H1 (cell line): Measurements from ENCODE around the gene MTR. TPM values are rescaled to one million over a fixed set of nuclear protein-coding genes. Genes with fewer than 3 reads are reported as not detected.

Source experiments
- CTCF ChIA-PET: fragments of 300-600 bp; sonication (Branson Sonifier 250); formaldehyde crosslinking; loops from one replicate; lab custom pipeline; 2021; ENCODE audit not compliant: partially characterized antibody; lab: Charles Lee
- POLR2A ChIA-PET: fragments of 300-600 bp; sonication (Branson Sonifier 250); formaldehyde crosslinking; loops from one replicate; lab custom pipeline; 2021; ENCODE audit warnings: inconsistent platforms; ENCODE audit not compliant: partially characterized antibody; lab: Charles Lee
- DNase-seq, 2 experiments: peaks; one replicate each; pipeline versions ENCODE4 v3.0.0 to v3.0.0-alpha.2; 2010 to 2022; ENCODE audit warnings: low spot score in 2 of 2, low read depth in 1 of 2, mixed read lengths in 1 of 2
- FAIRE-seq: peaks from 2 replicates; lab custom pipeline; 2011; peaks lifted over from hg19 to GRCh38; lab: Jason Lieb, UNC
- H2AFZ ChIP-seq: 2 replicates; pipeline ENCODE4 v1.8.1; 2012; ENCODE audit warnings: low read length, inconsistent platforms
- H2AK5ac ChIP-seq: 2 replicates; pipeline ENCODE4 v1.6.1; 2013; ENCODE audit warnings: low read depth, low read length
- H2BK120ac ChIP-seq: replicated peaks from 2 replicates; pipeline ENCODE3; 2013; ENCODE audit warnings: low read depth, low read length, inconsistent platforms
- H2BK12ac ChIP-seq: 2 replicates; pipeline ENCODE4 v1.6.1; 2013; ENCODE audit warnings: low read depth, low read length
- H2BK15ac ChIP-seq: 2 replicates; pipeline ENCODE4 v1.6.1; 2013; ENCODE audit warnings: low read length
- H2BK20ac ChIP-seq: 2 replicates; pipeline ENCODE4 v1.6.1; 2013; ENCODE audit warnings: low read length
- H2BK5ac ChIP-seq: 2 replicates; pipeline ENCODE4 v1.6.1; 2013; ENCODE audit warnings: low read depth, low read length
- H3K14ac ChIP-seq: 2 replicates; pipeline ENCODE4 v1.6.1; 2013; ENCODE audit warnings: inconsistent platforms; ENCODE audit not compliant: insufficient read length
- H3K18ac ChIP-seq: 2 replicates; pipeline ENCODE4 v1.6.1; 2013; ENCODE audit warnings: low read length; ENCODE audit errors: extremely low read depth
- H3K23ac ChIP-seq: 2 replicates; pipeline ENCODE4 v1.6.1; 2013; ENCODE audit warnings: inconsistent platforms; ENCODE audit not compliant: insufficient read length
- H3K23me2 ChIP-seq: 2 replicates; pipeline ENCODE4 v1.6.1; 2013; ENCODE audit warnings: low read depth, low read length
- H3K27ac ChIP-seq: 2 replicates; pipeline ENCODE4 v1.6.1; 2011; ENCODE audit warnings: low read depth, low read length, inconsistent platforms
- H3K27me3 ChIP-seq, 4 experiments: replicated peaks in 1 of 4; 1 replicate in 1 of 4; 2 replicates in 3 of 4; pipeline versions ENCODE4 v1.6.1 to v1.8.1; 2011 to 2013; ENCODE audit warnings: low read length in 3 of 4, mild to moderate bottlenecking in 3 of 4, inconsistent platforms in 2 of 4, mixed read lengths in 2 of 4, moderate library complexity in 1 of 4; ENCODE audit not compliant: control insufficient read depth in 3 of 4, insufficient read depth in 3 of 4; ENCODE audit errors: extremely low read depth in 1 of 4
- H3K36me3 ChIP-seq, 4 experiments: 2 replicates each; pipeline versions ENCODE4 v1.6.1 to v1.8.1; 2011 to 2013; ENCODE audit warnings: mild to moderate bottlenecking in 4 of 4, low read length in 3 of 4, moderate library complexity in 2 of 4, control low read depth in 1 of 4, inconsistent platforms in 1 of 4; ENCODE audit not compliant: insufficient read depth in 4 of 4, control insufficient read depth in 2 of 4
- H3K4ac ChIP-seq: replicated peaks from 2 replicates; pipeline ENCODE3; 2013; ENCODE audit warnings: low read length, low read depth, mixed read lengths, inconsistent platforms; ENCODE audit not compliant: insufficient read length
- H3K4me1 ChIP-seq, 4 experiments: replicated peaks in 1 of 4; 1 replicate in 1 of 4; 2 replicates in 3 of 4; pipeline versions ENCODE4 v1.6.1 to v1.8.1; 2011 to 2013; ENCODE audit warnings: low read length in 3 of 4, inconsistent platforms in 2 of 4, mixed read lengths in 1 of 4; ENCODE audit not compliant: insufficient read depth in 4 of 4, control insufficient read depth in 3 of 4
- H3K4me2 ChIP-seq, 2 experiments: 2 replicates each; pipeline versions ENCODE4 v1.6.1 to v1.8.1; 2011 to 2013; ENCODE audit warnings: low read depth in 2 of 2, low read length in 2 of 2, control low read depth in 1 of 2, inconsistent platforms in 1 of 2, mild to moderate bottlenecking in 1 of 2; ENCODE audit not compliant: insufficient read depth in 1 of 2
- H3K4me3 ChIP-seq, 4 experiments: fragments of 200-600, 300-600 bp in 1 of 4; sonication (generic), shearing (Covaris generic), sonication (Bioruptor Twin) in 1 of 4; 2 replicates each; pipeline versions ENCODE4 v1.5.1 to v1.8.1; 2011 to 2016; ENCODE audit warnings: low read length in 4 of 4, low read depth in 3 of 4, control low read depth in 2 of 4, inconsistent platforms in 2 of 4, mild to moderate bottlenecking in 2 of 4, mixed read lengths in 1 of 4, moderate library complexity in 1 of 4; ENCODE audit not compliant: insufficient read depth in 2 of 4; ENCODE audit errors: extremely low read depth in 1 of 4
- H3K56ac ChIP-seq: replicated peaks from 2 replicates; pipeline ENCODE3; 2013; ENCODE audit warnings: low read depth, mild to moderate bottlenecking, mixed read lengths, low read length, inconsistent platforms; ENCODE audit not compliant: insufficient read length
- H3K79me1 ChIP-seq: 2 replicates; pipeline ENCODE4 v1.6.1; 2013; ENCODE audit warnings: low read depth, low read length, control low read depth
- H3K79me2 ChIP-seq, 2 experiments: 2 replicates each; pipeline versions ENCODE4 v1.6.1 to v1.8.1; 2012 to 2013; ENCODE audit warnings: low read length in 2 of 2, mild to moderate bottlenecking in 2 of 2, inconsistent platforms in 1 of 2; ENCODE audit not compliant: insufficient read depth in 2 of 2, control insufficient read depth in 1 of 2
- H3K9ac ChIP-seq, 4 experiments: replicated peaks in 1 of 4; 1 replicate in 1 of 4; 2 replicates in 3 of 4; pipeline versions ENCODE4 v1.6.1 to v1.8.1; 2011 to 2013; ENCODE audit warnings: low read depth in 3 of 4, low read length in 3 of 4, control low read depth in 2 of 4, mild to moderate bottlenecking in 2 of 4, moderate library complexity in 2 of 4, inconsistent platforms in 1 of 4; ENCODE audit errors: extremely low read depth in 1 of 4
- H3K9me3 ChIP-seq, 2 experiments: 2 replicates each; pipeline versions ENCODE4 v1.6.1 to v1.8.1; 2012 to 2013; ENCODE audit warnings: mild to moderate bottlenecking in 2 of 2, moderate library complexity in 2 of 2, control low read depth in 1 of 2, inconsistent platforms in 1 of 2, low read depth in 1 of 2, low read length in 1 of 2, mixed read lengths in 1 of 2; ENCODE audit not compliant: insufficient read depth in 2 of 2
- H4K20me1 ChIP-seq, 2 experiments: replicated peaks in 1 of 2; 2 replicates each; pipeline versions ENCODE3 to v1.8.1; 2011 to 2013; ENCODE audit warnings: inconsistent platforms in 2 of 2, low read length in 2 of 2, mild to moderate bottlenecking in 1 of 2; ENCODE audit not compliant: insufficient read depth in 2 of 2, control insufficient read depth in 1 of 2
- H4K5ac ChIP-seq: 2 replicates; pipeline ENCODE4 v1.6.1; 2013; ENCODE audit warnings: low read length, low read depth, mixed read lengths, inconsistent platforms; ENCODE audit not compliant: insufficient read length
- H4K8ac ChIP-seq: 2 replicates; pipeline ENCODE4 v1.8.0; 2013; ENCODE audit warnings: mild to moderate bottlenecking, moderate library complexity, low read length, inconsistent platforms; ENCODE audit not compliant: insufficient read depth; ENCODE audit errors: extremely low read depth
- H4K91ac ChIP-seq: replicated peaks from 2 replicates; pipeline ENCODE3; 2013; ENCODE audit warnings: low read length, mixed read lengths, inconsistent platforms; ENCODE audit not compliant: insufficient read length
- ASH2L ChIP-seq: fragments of 200-600, 300-600 bp; sonication (generic); IDR thresholded peaks from one replicate; pipeline ENCODE4 v1.7.1; 2017; ENCODE audit warnings: low read length
- CBX5 ChIP-seq: fragments of 300-800, 300-1000 bp; sonication (generic); IDR thresholded peaks from 2 replicates; pipeline ENCODE4 v1.7.1; 2016; ENCODE audit warnings: antibody characterized with exemption, low read length, low read depth
- GABPA ChIP-seq: IDR thresholded peaks from 2 replicates; pipeline ENCODE4 v1.6.1; 2011; ENCODE audit warnings: mild to moderate bottlenecking, low read length, moderate library complexity, borderline replicate concordance; ENCODE audit not compliant: insufficient read depth
- NANOG ChIP-seq: IDR thresholded peaks from 2 replicates; pipeline ENCODE4 v1.6.1; 2011; ENCODE audit warnings: low read length, low read depth, mild to moderate bottlenecking, inconsistent platforms; ENCODE audit not compliant: insufficient read depth, poor library complexity, severe bottlenecking
- POU5F1 ChIP-seq: IDR thresholded peaks from 2 replicates; pipeline ENCODE4 v1.6.1; 2011; ENCODE audit warnings: low read depth, mild to moderate bottlenecking, low read length, moderate library complexity
- SIRT6 ChIP-seq: IDR thresholded peaks from one replicate; pipeline ENCODE4 v1.7.1; 2012; ENCODE audit warnings: low read length, inconsistent platforms
- WGBS, 2 experiments: shearing (Covaris generic) in 1 of 2; methylation state at CpG; one replicate each; pipeline versions ENCODE4 v1.1.6 to v1.1.7; 2013 to 2015; ENCODE audit warnings: low lambda C conversion rate in 2 of 2, mixed read lengths in 2 of 2, inconsistent platforms in 1 of 2, low coverage in 1 of 2, missing lambda C conversion rate in 1 of 2; ENCODE audit not compliant: insufficient replicate concordance in 2 of 2, insufficient coverage in 1 of 2, insufficient read length in 1 of 2; ENCODE audit errors: extremely low coverage in 1 of 2, missing lambda C conversion rate in 1 of 2; 5-methylcytosine and 5-hydroxymethylcytosine counted together
- polyA plus RNA-seq, 7 experiments: library from polyadenylated mRNA; depleted of rRNA in 3 of 7; stranded (reverse) in 5 of 7; unstranded in 2 of 7; fragments of >200 nt in 5 of 7; fragments of 200-250 nt in 2 of 7; gene quantifications; 1 replicate in 5 of 7; 2 replicates in 1 of 7; 4 replicates in 1 of 7; pipeline versions ENCODE4 v1.2.1 to v1.2.3, GENCODE V29; 2011 to 2013; ENCODE audit warnings: missing spikeins in 2 of 7, mixed read lengths in 2 of 7
- total RNA-seq: library from RNA; stranded (reverse); fragmentation: NEBNext Ultra II Directional; extraction: Animal tissue kit (Norgen Biotek cat#: 25700); gene quantifications from 2 replicates; pipeline ENCODE4 v1.2.1, GENCODE V29; 2021

Gene MTR
- total and polyA plus RNA-seq, 2 of the 8 experiments (the other 6 are each of a cell fraction or from before 2014, with no cell fraction given) = 4.8 to 27.4 TPM

GRCh38 chr1:236754525-236755210 lies 40.4 kb upstream of the MTR start:
- Histone ChIP-seq H4K8ac (no peak overlapping the region), H2AK5ac (no peak overlapping the region), H4K5ac (no peak overlapping the region), H3K14ac (no peak overlapping the region), H3K27ac (no peak overlapping the region), H3K4ac (no peak overlapping the region), H3K36me3 (peaks cover 0 to 5% (median 0%) of the 10 kb centered on the region in 4 experiments; a peak in 1 of 8 replicates), H2BK20ac (no peak overlapping the region), H3K23me2 (no peaks in the 10 kb centered on the region), H3K9ac (no peak overlapping the region), H2BK120ac (no peak overlapping the region), H4K91ac (no peak overlapping the region), H2AFZ (no peak overlapping the region), H3K79me1 (no peaks in the 10 kb centered on the region), H3K4me2 (no peak overlapping the region), H3K56ac (no peak overlapping the region), H2BK15ac (no peak overlapping the region), H3K23ac (no peak overlapping the region), H3K18ac (no peak overlapping the region), H3K4me1 (no peaks in the 10 kb centered on the region), H3K79me2 (no peaks in the 10 kb centered on the region), H2BK12ac (no peak overlapping the region), H3K4me3 (no peak overlapping the region), H4K20me1 (no peaks in the 10 kb centered on the region), H3K27me3 (no peaks in the 10 kb centered on the region), H2BK5ac (no peak overlapping the region), H3K9me3 (no peaks in the 10 kb centered on the region)
- no peak for FAIRE-seq
- CTCF ChIA-PET = interaction anchor here (0.6 to 2.6 kb wide), 10 partner anchors 12 to 760 kb away, joined by 3 to 15 read pairs (median 4); partner anchors contain the start of genes HEATR1 and MTR
- no peak for TF ChIP-seq POU5F1
- TF ChIP-seq GABPA = no peak
- TF ChIP-seq SIRT6 = no peak
- TF ChIP-seq ASH2L = no peak
- no peak for TF ChIP-seq NANOG
- TF ChIP-seq CBX5 = no peak
- WGBS, 2 experiments = 89% methylated on average over 18 of the region's 18 CpGs; no CpG with 5 or more reads in 1 of the 2 experiments
- POLR2A ChIA-PET = no interaction called here
- no peak for DNase-seq
